SK-N-SH treated with all-trans-retinoic acid at 6 μM for 48 hours (cell line): ENCODE results near the gene KRTAP12-2.
"Not testable (repeated sequence)": the region's sequence is repeated elsewhere in the genome, so short reads cannot be mapped to it uniquely, and the experiment has no call there.

ENCODE experiments used
- ATAC-seq: fragments of 200-7000 bp; cut with Tn5 transposase; 3 replicates; pipeline ENCODE4 v1.9.1; 2020; ENCODE audit warnings: mild to moderate bottlenecking, moderate library complexity
- ARNTL ChIP-seq: fragments of 450-650 bp; formaldehyde crosslinking; IDR thresholded peaks from 2 replicates; pipeline ENCODE4 v1.5.0; 2020; ENCODE audit warnings: low read depth, mild to moderate bottlenecking, moderate library complexity, borderline replicate concordance
- BACH2 ChIP-seq: fragments of 250-450 bp; sonication (Bioruptor Pico); IDR thresholded peaks from 2 replicates; pipeline ENCODE4 v1.9.0; 2021; ENCODE audit warnings: mild to moderate bottlenecking, borderline replicate concordance
- CSDC2 ChIP-seq: fragments of 250-450 bp; sonication (Bioruptor Pico); IDR thresholded peaks from 2 replicates; pipeline ENCODE4 v1.5.0; 2020; ENCODE audit warnings: mild to moderate bottlenecking, moderate library complexity
- GLIS3 ChIP-seq: fragments of 250-450 bp; sonication (Bioruptor Pico); IDR thresholded peaks from 2 replicates; pipeline ENCODE4 v1.5.0; 2020; ENCODE audit warnings: mild to moderate bottlenecking, moderate library complexity
- OSR1 ChIP-seq: fragments of 250-450 bp; sonication (Bioruptor Pico); IDR thresholded peaks from 2 replicates; pipeline ENCODE4 v1.8.0; 2022; ENCODE audit warnings: moderate library complexity, mild to moderate bottlenecking, inconsistent platforms
- RARB ChIP-seq: fragments of 250-450 bp; sonication (Bioruptor Pico); IDR thresholded peaks from 2 replicates; pipeline ENCODE4 v1.8.0; 2021; ENCODE audit warnings: mild to moderate bottlenecking, moderate library complexity
- TCF4 ChIP-seq: fragments of 250-450 bp; sonication (Bioruptor Pico); IDR thresholded peaks from 2 replicates; pipeline ENCODE4 v1.8.0; 2021; ENCODE audit warnings: mild to moderate bottlenecking, moderate library complexity, borderline replicate concordance
- TOX ChIP-seq: fragments of 250-450 bp; sonication (Bioruptor Pico); IDR thresholded peaks from 2 replicates; pipeline ENCODE4 v1.8.0; 2021; ENCODE audit warnings: mild to moderate bottlenecking, moderate library complexity, borderline replicate concordance
- ZFP3 ChIP-seq: fragments of 250-450 bp; sonication (Bioruptor Pico); IDR thresholded peaks from 2 replicates; pipeline ENCODE4 v1.5.0; 2020; ENCODE audit warnings: mild to moderate bottlenecking, moderate library complexity
- ZFP30 ChIP-seq: fragments of 450-650 bp; formaldehyde crosslinking; IDR thresholded peaks from 2 replicates; pipeline ENCODE4 v1.5.0; 2022; ENCODE audit warnings: mild to moderate bottlenecking, moderate library complexity
- ZNF565 ChIP-seq: fragments of 450-650 bp; formaldehyde crosslinking; conservative IDR thresholded peaks from 2 replicates; pipeline ENCODE4 v1.5.0; 2020; ENCODE audit warnings: low read depth, mild to moderate bottlenecking, moderate library complexity
- ZNF70 ChIP-seq: fragments of 450-650 bp; formaldehyde crosslinking; IDR thresholded peaks from 2 replicates; pipeline ENCODE4 v1.5.0; 2020; ENCODE audit warnings: mild to moderate bottlenecking, moderate library complexity
- ZNF8 ChIP-seq: fragments of 450-650 bp; formaldehyde crosslinking; IDR thresholded peaks from 2 replicates; pipeline ENCODE4 v1.5.0; 2020; ENCODE audit warnings: mild to moderate bottlenecking, moderate library complexity
- TF ChIP-seq, protein P1 (sequence below): fragments of 250-450 bp; sonication (Bioruptor Pico); IDR thresholded peaks from 2 replicates; pipeline ENCODE4 v1.5.1; 2020; ENCODE audit warnings: low read depth, mild to moderate bottlenecking, moderate library complexity
- TF ChIP-seq, protein P2 (sequence below): fragments of 250-450 bp; sonication (Bioruptor Pico); IDR thresholded peaks from 2 replicates; pipeline ENCODE4 v1.8.0; 2020; ENCODE audit warnings: mild to moderate bottlenecking, moderate library complexity, borderline replicate concordance
- TF ChIP-seq, protein P3 (sequence below): fragments of 250-450 bp; sonication (Bioruptor Pico); IDR thresholded peaks from 2 replicates; pipeline ENCODE4 v1.5.1; 2021; ENCODE audit warnings: mild to moderate bottlenecking, moderate library complexity
- TF ChIP-seq, protein P4 (sequence below): fragments of 250-450 bp; sonication (Bioruptor Pico); IDR thresholded peaks from 2 replicates; pipeline ENCODE4 v1.5.0; 2020; ENCODE audit warnings: mild to moderate bottlenecking, moderate library complexity
- TF ChIP-seq, protein P5 (sequence below): fragments of 250-450 bp; sonication (Bioruptor Pico); IDR thresholded peaks from 2 replicates; pipeline ENCODE4 v1.8.0; 2021; ENCODE audit warnings: low read depth, mild to moderate bottlenecking, moderate library complexity, borderline replicate concordance

The KRTAP12-2 gene

DNA sequence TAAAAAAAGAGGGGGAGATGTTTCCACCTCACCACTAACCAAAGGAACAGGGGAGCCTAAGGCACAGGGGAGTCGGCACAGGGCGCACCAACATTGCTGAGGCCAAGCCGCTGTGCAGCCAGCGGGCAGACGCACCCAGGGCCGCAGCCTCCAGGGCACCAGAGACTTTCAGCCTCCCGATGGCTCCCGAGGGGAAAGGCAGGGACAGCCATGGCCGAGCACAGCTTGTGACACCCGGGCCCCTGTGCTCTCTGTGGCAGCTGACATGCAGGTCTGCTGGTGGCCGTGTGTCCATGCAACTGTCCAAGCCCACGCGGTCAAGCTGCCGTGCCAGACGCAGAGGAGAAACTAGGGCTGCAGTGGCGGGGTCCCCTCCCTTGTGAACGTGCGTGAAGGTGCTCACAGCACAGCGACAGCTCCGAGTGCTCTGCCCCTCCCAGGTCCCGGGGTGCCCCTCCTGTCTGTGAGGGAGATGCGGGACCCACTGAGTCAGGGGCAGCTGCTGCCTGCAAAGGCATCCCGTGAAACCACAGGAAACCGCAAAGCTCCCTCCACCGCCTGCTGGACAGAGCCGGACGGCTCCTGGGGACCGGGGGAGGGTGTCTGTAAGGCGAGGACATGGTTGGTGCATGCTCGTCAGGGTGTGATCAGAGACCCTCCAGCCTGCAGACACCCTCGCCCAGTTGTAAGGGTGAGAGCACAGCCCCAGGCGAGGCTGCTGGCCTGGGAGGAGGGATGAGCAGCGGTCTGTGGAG lies 18.0 kb downstream of the KRTAP12-2 start (continued):
- TF ChIP-seq, protein P1, sequence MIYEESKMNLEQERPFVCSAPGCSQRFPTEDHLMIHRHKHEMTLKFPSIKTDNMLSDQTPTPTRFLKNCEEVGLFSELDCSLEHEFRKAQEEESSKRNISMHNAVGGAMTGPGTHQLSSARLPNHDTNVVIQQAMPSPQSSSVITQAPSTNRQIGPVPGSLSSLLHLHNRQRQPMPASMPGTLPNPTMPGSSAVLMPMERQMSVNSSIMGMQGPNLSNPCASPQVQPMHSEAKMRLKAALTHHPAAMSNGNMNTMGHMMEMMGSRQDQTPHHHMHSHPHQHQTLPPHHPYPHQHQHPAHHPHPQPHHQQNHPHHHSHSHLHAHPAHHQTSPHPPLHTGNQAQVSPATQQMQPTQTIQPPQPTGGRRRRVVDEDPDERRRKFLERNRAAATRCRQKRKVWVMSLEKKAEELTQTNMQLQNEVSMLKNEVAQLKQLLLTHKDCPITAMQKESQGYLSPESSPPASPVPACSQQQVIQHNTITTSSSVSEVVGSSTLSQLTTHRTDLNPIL, result no peak
- TF ChIP-seq, protein P2, sequence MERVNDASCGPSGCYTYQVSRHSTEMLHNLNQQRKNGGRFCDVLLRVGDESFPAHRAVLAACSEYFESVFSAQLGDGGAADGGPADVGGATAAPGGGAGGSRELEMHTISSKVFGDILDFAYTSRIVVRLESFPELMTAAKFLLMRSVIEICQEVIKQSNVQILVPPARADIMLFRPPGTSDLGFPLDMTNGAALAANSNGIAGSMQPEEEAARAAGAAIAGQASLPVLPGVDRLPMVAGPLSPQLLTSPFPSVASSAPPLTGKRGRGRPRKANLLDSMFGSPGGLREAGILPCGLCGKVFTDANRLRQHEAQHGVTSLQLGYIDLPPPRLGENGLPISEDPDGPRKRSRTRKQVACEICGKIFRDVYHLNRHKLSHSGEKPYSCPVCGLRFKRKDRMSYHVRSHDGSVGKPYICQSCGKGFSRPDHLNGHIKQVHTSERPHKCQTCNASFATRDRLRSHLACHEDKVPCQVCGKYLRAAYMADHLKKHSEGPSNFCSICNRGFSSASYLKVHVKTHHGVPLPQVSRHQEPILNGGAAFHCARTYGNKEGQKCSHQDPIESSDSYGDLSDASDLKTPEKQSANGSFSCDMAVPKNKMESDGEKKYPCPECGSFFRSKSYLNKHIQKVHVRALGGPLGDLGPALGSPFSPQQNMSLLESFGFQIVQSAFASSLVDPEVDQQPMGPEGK (CRISPR knock-in tag), result no peak
- TF ChIP-seq TCF4, result no peak

DNA sequence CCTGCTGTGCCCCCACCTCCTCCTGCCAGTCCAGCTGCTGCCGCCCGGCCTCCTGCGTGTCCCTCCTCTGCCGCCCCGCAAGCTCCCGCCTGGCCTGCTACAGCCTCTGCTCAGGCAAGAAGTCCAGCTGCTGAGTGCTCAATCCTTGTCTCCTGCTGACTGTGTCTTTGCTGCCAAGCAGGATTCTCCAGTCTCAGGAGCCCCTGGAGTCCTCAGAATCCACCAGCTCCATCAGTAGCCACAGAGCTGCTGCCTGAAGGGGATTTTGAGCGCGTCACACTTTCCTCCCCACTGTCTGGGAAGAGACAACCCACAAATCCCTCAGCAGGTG lies 19.5 kb downstream of the KRTAP12-2 start:
- no peak; the same call in 2 of the 3 replicates for ATAC-seq
- TF ChIP-seq ZNF70 (CRISPR knock-in tag), result no peak
- TF ChIP-seq ZNF8, result no peak
- TF ChIP-seq, protein P1, result no peak
- TF ChIP-seq ARNTL (CRISPR knock-in tag), result no peak
- TF ChIP-seq BACH2 (CRISPR knock-in tag), result no peak
- TF ChIP-seq, protein P3, sequence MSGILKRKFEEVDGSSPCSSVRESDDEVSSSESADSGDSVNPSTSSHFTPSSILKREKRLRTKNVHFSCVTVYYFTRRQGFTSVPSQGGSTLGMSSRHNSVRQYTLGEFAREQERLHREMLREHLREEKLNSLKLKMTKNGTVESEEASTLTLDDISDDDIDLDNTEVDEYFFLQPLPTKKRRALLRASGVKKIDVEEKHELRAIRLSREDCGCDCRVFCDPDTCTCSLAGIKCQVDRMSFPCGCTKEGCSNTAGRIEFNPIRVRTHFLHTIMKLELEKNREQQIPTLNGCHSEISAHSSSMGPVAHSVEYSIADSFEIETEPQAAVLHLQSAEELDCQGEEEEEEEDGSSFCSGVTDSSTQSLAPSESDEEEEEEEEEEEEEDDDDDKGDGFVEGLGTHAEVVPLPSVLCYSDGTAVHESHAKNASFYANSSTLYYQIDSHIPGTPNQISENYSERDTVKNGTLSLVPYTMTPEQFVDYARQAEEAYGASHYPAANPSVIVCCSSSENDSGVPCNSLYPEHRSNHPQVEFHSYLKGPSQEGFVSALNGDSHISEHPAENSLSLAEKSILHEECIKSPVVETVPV (CRISPR knock-in tag), result no peak
- no peak for TF ChIP-seq TOX (CRISPR knock-in tag)
- no peak for TF ChIP-seq GLIS3 (CRISPR knock-in tag)
- TF ChIP-seq ZFP30 (CRISPR knock-in tag), result no peak
- TF ChIP-seq, protein P4, sequence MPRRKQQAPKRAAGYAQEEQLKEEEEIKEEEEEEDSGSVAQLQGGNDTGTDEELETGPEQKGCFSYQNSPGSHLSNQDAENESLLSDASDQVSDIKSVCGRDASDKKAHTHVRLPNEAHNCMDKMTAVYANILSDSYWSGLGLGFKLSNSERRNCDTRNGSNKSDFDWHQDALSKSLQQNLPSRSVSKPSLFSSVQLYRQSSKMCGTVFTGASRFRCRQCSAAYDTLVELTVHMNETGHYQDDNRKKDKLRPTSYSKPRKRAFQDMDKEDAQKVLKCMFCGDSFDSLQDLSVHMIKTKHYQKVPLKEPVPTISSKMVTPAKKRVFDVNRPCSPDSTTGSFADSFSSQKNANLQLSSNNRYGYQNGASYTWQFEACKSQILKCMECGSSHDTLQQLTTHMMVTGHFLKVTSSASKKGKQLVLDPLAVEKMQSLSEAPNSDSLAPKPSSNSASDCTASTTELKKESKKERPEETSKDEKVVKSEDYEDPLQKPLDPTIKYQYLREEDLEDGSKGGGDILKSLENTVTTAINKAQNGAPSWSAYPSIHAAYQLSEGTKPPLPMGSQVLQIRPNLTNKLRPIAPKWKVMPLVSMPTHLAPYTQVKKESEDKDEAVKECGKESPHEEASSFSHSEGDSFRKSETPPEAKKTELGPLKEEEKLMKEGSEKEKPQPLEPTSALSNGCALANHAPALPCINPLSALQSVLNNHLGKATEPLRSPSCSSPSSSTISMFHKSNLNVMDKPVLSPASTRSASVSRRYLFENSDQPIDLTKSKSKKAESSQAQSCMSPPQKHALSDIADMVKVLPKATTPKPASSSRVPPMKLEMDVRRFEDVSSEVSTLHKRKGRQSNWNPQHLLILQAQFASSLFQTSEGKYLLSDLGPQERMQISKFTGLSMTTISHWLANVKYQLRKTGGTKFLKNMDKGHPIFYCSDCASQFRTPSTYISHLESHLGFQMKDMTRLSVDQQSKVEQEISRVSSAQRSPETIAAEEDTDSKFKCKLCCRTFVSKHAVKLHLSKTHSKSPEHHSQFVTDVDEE (CRISPR knock-in tag), result no peak
- TF ChIP-seq, protein P5, sequence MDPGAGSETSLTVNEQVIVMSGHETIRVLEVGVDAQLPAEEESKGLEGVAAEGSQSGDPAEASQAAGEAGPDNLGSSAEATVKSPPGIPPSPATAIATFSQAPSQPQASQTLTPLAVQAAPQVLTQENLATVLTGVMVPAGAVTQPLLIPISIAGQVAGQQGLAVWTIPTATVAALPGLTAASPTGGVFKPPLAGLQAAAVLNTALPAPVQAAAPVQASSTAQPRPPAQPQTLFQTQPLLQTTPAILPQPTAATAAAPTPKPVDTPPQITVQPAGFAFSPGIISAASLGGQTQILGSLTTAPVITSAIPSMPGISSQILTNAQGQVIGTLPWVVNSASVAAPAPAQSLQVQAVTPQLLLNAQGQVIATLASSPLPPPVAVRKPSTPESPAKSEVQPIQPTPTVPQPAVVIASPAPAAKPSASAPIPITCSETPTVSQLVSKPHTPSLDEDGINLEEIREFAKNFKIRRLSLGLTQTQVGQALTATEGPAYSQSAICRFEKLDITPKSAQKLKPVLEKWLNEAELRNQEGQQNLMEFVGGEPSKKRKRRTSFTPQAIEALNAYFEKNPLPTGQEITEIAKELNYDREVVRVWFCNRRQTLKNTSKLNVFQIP, result no peak

DNA sequence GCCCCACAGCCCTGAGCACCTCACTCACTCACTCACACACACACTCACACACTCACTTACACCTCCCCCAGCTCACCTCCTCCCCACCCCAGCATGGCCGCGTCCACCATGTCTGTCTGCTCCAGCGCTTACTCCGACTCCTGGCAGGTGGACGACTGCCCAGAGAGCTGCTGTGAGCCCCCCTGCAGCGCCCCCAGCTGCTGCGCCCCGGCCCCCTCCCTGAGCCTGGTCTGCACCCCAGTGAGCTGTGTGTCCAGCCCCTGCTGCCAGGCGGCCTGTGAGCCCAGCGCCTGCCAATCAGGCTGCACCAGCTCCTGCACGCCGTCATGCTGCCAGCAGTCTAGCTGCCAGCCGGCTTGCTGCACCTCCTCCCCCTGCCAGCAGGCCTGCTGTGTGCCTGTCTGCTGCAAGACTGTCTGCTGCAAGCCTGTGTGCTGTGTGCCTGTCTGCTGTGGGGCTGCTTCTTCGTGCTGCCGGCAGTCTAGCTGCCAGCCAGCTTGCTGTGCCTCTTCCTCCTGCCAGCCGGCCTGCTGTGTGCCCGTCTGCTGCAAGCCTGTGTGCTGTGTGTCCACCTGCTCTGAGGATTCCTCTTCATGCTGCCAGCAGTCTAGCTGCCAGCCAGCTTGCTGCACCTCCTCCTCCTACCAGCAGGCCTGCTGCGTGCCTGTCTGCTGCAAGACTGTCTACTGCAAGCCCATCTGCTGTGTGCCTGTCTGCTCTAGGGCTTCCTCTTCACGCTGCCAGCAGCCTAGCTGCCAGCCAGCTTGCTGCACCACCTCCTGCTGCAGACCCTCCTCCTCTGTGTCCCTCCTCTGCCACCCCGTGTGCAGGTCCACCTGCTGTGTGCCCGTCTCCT lies 20.1 kb downstream of the KRTAP12-2 start, which contains the start of gene KRTAP10-11:
KRTAP10-11 (plus strand) TSS at position 49 of the 856 bp plus-strand sequence; CDS start at position 94, 45 bp downstream.
- ATAC-seq, result not testable (repeated sequence)

DNA sequence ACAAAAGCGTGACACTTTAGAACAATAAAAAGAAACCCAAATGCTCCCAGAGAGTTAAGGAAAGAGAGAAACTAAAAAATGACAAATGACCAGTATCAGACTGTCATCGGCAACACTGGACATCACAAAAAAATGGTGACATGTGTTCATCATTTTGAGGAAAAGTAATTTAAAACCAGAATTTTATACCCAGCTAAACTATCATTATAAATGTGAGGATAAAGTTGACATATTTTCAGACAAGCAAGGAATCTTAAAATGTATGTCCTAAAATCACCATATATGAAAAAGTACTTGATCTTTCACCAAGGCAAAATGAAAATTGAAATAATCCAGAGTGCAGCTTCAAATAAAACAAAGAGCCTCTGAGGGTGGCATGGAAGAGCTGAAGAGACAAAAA lies 21.8 kb downstream of the KRTAP12-2 start:
- ATAC-seq, result no peak
- TF ChIP-seq, protein P2 (CRISPR knock-in tag), result no peak
- TF ChIP-seq CSDC2 (CRISPR knock-in tag) (no peak), RARB (CRISPR knock-in tag) (no peak), OSR1 (no peak), ZNF565 (CRISPR knock-in tag) (no peak), ZFP3 (CRISPR knock-in tag) (no peak), ZNF70 (CRISPR knock-in tag) (no peak), ZFP30 (CRISPR knock-in tag) (no peak)
- TF ChIP-seq, protein P4 (CRISPR knock-in tag), result no peak
